CD1c-positive myeloid dendritic cell (primary cell): ENCODE data around the gene IL2RG.

Experiments used
- DNase-seq: peaks from one replicate; pipeline ENCODE4 v3.0.0-alpha.2; 2016; ENCODE audit errors: extremely low spot score

The IL2RG gene

DNA sequence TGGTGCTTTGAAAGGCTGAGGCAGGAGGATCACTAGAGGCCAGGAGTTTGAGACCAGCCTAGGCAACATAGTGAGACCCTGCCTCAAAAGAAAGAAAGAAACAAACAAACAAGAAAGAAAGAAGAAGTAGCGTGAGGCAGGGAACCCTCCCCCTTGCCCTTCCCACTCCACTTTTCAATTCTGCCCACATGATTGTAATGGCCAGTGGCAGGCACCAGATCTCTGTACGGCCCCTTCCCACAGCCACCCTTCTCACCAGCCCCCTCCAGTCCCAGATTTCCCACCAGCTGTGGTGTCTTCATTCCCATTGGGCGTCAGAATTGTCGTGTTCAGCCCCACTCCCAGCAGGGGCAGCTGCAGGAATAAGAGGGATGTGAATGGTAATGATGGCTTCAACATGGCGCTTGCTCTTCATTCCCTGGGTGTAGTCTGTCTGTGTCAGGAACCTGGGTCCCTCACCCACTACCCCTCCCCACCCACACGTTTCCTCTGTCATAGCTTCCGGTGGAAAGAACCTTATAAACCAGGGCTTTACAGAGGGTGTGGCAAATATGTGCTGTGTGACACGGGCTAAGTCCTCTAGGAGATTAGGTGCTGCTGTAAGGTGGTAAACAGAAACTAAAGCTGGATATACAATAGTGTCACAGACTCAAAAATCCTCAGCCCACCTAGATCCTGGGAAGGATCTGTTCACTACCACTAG, at the start of gene IL2RG:
IL2RG (minus strand) TSS at position 437 of the 703 bp plus-strand sequence; CDS start at position 399, 38 bp downstream.
- DNase-seq = peak; percentile 78

DNA sequence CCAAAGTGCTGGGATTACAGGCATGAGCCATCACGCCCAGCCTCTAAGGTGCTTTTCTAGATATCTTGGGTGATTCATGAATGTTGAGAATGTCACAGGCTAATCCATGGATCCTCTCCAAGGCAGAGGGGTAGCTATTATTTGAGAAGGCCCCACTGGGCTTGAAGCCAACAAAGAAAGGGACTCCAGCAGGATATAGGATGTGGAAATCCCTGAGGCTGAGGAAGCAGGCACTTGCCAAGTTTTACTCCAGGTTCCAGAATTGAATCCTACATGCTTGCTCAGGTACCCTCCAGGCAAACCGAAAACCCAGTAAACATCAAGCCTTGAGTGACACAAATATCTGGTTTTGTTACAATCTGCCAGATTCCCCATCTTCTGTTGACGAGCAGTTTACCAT, 49.1 kb upstream of the IL2RG start:
- no peak for DNase-seq

DNA sequence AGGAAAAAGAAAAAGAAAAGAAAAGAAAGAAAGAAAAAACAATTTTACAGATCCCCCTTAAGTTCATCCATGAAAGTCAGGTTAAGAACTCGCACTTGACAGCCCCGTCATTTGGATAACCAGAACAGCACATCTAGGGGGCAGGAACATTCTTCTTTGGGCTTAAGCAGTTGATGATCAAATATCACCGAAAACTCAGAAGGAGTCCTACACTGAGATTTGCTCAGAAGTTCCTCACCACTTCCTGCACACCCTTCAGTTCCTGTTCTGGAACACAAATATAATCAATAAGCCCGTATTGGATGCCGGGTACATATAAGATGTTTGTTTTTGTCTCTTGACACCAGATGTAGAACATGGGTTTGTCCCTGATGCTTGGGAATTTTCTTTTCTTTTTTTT, 48.0 kb upstream of the IL2RG start:
- no peak for DNase-seq

DNA sequence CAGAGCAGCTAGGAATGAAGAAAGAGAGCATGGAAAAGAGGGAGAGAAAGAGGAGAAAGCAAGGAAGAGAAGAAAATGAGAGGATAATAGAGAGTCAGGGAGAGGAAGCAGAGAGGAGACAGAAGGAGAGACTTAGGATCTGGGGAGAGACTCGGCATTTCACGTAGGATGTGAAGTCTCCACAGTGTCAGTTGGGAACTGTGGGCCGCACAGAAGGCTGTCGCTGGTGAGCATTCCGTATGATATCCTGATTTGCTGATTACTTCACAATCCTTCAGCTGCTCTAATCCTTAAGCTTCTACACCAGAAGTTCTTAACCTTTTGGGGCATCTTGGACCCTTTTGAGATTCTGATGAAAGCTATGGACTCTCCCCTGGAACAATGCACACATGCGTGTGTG, 47.2 kb upstream of the IL2RG start:
- DNase-seq = no peak

DNA sequence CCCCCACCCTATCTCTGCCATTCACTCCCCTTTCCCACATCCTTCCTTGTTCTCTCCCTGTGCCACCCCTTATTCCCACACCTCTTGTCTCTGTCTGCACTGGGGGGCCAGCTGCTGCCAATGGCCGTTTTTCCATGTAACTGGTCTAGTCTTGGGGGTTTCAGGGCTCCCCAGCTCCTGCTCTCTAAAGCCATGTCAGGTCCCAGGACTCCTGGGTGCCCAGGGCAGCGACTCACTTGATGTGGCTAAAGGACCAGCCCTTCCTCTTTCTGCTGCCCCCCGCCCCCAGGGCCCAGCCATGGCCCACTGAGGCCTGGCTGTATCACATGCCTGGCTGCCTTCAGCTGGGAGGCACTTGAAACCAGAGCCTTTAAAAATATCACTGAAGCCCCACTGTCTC, 43.3 kb upstream of the IL2RG start:
- DNase-seq = no peak

DNA sequence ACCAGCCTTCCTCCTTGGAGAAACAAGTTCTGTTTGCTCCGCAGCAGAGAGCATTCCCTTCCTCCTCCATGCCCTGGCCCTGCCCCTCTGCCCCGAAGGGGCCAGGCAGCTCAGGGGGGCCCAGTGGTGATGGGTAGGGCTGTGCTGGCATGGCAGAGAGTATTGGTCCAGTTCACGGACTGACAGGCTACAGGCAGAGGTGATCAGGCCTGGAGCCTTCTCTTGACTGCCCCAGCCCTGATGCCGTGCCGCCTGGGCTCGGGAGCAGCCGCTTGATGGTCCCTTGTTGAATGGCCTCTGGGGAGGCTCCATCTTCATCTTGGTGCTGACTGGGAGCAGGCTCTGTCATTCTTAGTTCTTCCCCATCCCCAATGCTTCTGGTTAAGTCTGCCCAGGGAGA, 42.8 kb upstream of the IL2RG start:
- DNase-seq = no peak

DNA sequence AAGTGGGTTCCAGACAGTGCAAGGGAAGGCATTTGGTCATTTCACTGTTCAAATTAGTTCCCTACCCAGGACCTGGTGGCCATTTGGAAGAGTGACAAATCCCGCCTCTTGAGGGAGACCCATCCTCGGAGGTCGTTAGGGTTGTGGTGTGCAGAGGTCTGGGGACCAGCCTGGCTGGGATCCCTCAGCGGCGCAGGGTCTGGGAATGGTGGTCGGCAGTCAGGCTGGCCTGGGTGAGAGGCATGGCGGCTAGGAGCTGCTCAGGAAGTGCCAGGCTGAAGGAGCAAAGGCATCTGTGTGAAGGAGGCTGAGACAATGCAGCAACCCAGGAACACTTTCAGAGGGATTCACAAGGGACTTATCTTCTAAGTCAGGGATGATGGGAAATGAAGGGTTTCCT, 40.0 kb upstream of the IL2RG start:
- DNase-seq = no peak

DNA sequence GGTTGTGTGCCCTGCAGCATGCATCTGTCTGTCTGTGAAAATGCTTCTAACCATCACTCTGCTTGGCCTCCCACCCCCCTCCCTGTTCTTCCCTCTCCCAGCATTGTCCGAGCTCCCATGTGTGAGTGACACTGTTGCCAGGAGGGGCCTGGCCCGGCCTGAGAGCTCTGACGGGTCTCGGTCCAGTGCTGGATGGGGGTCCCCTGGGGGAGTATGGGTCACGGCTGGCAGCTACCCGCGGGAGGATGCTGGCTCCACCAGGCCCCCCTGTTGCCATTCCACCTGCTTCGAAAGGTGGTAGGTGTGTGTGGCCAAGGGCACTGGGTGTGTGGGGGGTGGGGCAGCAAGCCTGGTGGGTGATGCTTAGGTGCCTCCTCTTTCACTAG, 36.9 kb upstream of the IL2RG start:
- DNase-seq = no peak

DNA sequence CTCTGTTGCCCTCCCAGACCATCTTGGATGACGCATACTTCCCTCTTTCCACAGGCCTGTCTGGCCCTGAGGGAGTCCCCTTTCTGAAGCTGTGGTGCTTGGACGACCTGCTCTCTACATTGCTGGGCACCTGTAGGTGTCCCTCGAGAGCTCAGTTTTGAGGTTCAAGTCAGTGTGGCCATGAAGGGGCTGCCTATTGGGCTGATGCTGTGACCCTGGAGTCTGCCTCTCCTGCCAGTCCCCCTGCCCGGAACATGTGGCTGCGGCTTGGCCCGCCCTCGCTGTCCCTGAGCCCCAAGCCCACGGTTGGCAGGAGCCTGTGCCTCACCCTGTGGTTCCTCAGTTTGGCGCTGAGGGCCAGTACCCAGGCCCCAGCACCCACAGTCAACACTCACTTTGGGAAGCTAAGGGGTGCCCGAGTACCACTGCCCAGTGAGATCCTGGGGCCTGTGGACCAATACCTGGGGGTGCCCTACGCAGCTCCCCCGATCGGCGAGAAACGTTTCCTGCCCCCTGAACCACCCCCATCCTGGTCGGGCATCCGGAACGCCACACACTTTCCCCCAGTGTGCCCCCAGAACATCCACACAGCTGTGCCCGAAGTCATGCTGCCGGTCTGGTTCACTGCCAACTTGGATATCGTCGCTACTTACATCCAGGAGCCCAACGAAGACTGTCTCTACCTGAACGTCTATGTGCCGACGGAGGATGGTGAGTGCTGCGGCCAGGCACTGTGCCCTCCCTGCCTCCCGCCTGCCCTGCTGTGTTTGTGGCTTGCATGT, 36.3 kb upstream of the IL2RG start:
- DNase-seq = no peak

DNA sequence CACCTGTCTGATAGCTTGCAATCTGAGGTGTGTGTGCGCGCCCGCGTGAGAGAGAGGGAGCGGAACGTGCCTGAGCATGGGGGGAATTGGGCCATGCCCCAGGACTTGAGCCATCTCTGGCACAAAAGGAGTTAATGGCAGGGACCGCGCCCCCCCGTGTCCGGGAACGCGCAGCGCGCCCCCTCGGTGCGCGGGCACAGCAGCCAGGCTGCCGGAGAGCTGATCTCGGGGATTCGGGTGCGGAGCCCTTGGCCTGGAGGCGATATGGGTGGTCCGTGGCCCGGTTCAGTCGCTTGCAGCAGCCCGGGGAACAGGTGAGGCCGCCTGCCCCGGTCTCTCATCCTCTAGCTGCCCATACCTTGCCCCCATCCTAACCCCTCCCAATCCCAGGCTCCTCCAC, 33.3 kb upstream of the IL2RG start, which contains the start of gene NLGN3:
NLGN3 (plus strand) TSS at position 191 of the 400 bp plus-strand sequence. CDS start 2,909 bp downstream, outside the sequence.
- DNase-seq = no peak

DNA sequence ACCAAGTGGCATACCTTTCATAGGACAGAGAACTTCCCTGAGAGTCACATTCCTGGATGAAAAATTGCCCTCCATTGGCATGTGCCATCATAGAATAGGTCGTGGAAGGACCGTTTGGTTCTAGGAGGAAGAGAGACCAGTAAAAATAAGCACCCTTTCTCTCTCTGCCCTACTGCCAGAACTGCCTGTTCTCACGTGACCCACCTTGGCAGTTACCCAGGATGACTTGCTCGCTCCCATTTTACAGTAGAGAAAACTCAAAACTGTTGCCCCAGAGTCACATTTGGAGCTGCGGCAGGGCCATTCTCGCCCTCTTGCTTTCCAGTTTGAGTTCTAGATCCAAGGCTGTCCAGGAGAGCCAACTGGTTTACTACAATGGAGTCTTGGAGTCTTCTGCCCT, 32.1 kb upstream of the IL2RG start:
- DNase-seq = no peak

DNA sequence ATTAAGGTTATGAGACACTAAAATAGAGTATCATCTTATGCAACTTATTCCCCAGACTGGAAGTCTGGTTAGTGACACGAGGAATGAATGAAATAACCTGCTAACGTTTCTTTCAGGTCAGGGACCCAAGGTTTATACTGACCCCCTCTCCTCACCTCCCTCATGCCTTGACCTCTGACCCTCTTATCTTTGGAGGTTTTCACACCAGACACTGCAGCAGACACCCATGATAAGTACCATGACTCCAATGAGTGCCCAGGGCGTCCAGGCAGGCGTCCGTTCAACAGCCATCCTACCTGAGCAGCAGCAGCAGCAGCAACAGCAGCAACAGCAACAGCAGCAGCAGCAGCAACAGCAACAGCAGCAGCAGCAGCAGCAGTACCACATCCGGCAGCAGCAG, 29.1 kb upstream of the IL2RG start:
- no peak for DNase-seq

DNA sequence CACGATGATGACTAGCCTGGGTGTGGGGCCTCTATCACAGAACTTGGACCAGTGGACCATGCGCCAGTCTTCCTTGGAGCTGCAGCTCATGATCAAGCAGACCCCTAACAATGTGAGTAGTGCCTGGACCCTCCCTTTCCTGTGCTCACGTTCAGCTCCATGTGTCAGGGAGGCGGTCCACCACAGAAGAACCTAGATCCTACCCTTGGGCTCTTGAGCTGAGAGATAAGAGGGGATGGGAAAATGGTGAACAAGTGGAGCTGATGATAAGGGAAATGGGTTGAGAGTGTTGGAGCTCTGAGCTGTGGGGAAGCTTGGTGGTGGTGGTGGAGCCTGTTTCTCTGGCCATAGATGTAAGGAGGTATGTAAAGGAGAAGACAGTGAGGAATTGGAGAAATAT, 20.1 kb upstream of the IL2RG start:
- DNase-seq = no peak

DNA sequence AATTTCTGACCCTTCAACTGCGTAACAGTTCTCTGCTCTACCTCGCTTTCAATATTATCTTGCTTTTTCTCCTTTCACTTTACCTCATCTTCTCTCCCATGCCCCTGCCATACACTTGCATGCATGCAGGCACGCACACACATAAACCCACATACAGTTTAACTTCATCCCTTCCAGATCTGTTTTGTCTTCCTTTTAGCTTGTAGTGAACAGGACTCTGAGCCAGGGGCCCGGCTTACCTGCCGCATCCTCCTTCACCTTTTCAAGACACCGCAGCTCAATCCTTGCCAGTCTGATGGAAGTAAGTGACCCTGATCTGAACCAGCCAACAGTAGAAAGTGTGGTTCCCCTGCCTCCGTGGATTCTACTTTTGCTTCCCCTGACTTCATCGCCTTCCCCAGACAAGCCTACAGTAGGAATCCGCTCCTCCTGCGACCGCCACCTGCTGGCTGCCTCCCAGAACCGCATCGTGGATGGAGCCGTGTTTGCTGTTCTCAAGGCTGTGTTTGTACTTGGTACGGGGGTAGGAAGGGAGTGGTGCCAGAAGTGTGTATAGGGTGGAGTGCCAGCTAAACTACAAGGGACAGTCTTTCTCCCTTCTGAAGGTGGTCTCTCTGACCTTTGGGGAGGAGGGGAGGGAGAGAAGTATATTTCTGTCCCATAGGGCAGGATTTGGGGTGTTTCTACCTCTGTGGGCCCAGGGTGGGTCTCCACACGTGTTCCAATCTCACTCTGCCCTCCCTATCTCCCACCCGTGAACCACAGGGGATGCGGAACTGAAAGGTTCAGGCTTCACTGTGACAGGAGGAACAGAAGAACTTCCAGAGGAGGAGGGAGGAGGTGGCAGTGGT, 17.8 kb upstream of the IL2RG start:
- DNase-seq = peak; percentile 77

DNA sequence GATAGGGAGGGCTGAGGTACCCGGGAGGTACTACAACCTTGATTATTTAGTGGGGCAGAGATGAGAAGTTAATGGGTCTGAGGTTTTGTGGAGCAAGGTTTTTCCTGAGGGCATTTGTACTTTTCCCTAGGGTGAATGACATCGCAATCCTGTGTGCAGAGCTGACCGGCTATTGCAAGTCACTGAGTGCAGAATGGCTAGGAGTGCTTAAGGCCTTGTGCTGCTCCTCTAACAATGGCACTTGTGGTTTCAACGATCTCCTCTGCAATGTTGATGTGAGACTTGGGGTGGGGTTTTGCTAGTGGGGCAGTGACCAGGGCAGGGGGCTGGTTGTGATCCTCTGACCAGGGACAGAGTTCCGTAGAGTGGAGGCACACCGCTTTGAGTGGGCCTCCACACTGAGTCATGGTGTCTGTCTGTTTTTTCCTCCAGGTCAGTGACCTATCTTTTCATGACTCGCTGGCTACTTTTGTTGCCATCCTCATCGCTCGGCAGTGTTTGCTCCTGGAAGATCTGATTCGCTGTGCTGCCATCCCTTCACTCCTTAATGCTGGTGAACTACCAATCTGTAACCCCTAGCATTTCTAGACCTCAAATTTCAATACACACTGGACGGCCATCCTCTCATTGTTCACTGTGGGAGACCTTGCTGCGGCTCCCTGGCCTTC, 16.9 kb upstream of the IL2RG start:
- DNase-seq = no peak

DNA sequence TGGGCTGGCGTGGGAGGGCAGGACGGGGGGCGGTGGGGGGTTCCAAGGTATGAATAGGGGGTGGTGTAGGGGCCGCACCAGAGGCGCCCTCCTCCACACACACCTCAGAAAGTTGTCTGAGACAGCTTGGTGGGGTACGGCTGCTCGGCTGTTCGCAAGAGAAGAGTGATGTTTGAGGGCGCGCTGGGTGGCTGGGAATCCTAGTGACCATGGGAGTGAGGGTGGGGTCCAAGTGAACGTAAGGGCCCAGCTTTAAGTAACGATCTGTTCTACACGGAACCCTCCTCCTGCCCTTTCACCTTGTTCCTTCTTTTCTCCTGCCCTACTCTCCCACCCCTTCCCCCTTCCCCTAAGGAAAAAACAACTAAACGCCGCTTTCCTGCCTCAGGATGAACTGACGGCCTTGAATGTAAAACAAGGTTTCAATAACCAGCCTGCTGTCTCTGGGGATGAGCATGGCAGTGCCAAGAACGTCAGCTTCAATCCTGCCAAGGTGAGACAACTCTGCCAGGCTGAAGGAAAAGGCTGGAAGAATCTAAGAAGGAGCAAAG, 7.7 kb upstream of the IL2RG start:
- DNase-seq = no peak

DNA sequence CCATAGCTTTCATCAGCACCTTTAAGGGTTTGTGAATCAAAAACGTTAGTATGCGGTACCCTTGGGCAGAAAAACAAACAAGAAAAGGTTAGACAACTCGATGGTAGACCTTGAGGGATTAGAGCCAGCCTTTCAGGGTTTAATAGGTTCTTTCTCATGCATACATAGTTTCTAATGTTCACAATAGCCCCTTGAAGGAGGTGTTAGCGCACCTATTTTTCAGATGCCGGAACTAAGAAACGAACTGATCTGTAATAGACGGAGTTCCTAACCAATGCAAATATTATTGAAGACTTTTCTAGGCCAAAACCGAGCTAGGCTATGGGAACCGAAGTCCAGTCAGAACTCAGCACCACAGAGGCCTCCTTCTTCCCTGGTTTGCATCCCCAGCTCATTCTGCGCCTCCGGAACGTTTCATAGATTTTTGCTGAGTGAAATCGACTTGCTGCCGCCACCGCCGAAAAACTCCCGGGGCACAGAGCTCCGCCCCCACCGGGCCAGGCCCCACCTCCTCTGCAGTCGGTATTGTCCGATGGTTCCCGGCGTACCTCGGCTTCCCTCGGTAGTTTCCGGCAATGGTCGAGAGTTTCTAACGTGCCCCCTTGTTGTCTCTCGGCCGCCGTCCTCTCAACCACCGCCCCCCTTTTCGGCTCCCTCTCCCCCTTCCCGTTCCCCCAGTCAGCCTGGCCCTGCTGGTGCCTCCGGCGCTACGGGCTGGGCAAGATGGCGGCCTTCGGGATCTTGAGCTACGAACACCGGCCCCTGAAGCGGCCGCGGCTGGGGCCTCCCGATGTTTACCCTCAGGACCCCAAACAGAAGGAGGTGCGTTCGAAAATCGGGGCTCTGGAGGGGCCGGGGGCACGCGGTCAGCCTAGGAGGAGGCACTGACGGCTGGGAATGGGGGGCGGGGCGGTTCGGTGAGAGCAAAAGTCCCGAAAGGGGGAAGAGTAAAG, 6.9 kb upstream of the IL2RG start, which contains the start of gene MED12:
MED12 (plus strand) TSS at position 565 of the 953 bp plus-strand sequence; CDS start at position 724, 159 bp downstream.
- peak; percentile 73 for DNase-seq

DNA sequence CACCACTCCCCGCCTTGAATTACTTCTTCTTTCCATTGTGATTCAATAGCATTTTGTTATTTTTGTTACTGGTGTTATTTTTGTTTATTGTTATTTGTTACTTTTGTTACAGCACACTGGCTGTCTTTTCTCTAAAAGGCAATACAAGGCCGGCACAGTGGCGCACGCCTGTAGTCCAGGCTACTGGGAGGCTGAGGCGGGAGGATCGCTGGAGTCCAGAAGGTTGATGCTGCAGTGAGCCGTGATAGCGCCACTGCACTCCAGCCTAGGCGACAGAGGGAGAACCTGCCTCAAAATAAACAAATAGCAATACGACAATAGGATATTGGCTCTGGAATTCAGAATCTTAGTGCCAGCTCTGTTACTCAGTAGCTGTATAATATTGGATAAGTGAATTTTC, 6.0 kb upstream of the IL2RG start:
- no peak for DNase-seq

DNA sequence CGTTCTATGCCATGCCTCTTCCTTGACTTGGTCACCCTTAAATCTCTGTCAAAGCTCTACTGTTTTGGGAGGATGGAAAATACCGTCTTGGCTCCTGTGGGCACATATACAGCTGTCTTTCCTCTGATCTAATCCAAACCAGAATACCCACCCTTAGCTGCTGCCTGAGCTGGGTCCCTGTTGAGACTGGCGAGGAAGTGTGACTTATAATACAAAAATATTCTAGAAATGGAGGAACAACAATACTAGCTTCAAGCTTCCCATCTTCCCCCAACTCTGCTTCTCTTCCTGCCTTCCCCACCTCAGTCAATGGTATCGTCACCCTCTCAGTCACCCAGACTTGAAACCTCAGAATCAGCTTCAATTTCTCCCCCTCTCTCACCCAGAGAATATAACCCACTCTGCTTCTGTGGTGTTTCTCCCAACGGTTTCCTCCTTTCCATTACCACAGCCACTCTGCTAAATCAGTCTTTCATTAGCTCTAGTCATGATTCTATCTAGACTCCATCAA, 599 bp upstream of the IL2RG start:
- no peak for DNase-seq

DNA sequence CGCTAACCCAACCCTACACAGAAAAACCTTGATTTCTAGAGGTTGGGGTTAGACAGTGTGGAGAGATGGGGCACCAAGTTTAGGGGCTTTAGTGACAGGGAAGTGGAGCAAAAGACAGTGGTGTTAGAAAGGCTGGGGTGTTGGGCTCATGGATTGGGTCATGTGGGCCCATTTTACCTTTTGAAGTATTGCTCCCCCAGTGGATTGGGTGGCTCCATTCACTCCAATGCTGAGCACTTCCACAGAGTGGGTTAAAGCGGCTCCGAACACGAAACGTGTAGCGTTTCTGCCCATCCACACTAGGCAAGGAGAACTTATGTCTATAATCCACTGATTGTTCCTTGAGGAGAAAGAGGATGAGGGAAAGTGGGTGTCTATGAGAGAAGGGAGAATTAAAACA, 2.3 kb downstream of the IL2RG start:
- no peak for DNase-seq
